ENCODE data around the gene CTBP2.

DNA sequence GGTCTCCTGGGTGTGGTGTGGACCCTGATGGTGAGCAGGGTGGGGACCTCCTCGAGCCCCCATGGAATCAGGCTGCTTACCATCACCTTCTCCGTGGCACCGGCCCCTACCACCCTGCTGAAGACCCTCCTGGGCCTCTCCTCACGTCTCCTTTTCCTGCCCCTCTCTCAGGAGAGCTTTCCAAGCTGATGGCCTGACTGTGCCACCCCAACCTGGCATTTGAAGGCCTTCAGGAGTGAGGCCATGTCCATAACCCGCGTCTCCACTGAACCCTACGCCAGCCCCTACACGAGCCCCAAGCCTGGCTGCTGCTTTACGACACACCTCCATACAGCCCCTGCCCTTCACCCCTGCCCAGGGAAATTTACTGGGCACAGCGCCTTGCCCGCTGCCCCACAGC, 163.1 kb downstream of the CTBP2 start:
- TF ChIP-seq, protein P1, sequence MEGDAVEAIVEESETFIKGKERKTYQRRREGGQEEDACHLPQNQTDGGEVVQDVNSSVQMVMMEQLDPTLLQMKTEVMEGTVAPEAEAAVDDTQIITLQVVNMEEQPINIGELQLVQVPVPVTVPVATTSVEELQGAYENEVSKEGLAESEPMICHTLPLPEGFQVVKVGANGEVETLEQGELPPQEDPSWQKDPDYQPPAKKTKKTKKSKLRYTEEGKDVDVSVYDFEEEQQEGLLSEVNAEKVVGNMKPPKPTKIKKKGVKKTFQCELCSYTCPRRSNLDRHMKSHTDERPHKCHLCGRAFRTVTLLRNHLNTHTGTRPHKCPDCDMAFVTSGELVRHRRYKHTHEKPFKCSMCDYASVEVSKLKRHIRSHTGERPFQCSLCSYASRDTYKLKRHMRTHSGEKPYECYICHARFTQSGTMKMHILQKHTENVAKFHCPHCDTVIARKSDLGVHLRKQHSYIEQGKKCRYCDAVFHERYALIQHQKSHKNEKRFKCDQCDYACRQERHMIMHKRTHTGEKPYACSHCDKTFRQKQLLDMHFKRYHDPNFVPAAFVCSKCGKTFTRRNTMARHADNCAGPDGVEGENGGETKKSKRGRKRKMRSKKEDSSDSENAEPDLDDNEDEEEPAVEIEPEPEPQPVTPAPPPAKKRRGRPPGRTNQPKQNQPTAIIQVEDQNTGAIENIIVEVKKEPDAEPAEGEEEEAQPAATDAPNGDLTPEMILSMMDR (IDR thresholded peaks at IDR 0.05), result no peak
- no peak for TF ChIP-seq POLR2A (IDR thresholded peaks at IDR 0.05)
- no peak for TF ChIP-seq EP300 (IDR thresholded peaks at IDR 0.05)
- no peak for TF ChIP-seq POLR2AphosphoS5 (IDR thresholded peaks at IDR 0.05)

Measured in stomach (tissue), 4 donors.